ENCODE measurements around the gene HCRT. TPM values are rescaled to one million over a fixed set of nuclear protein-coding genes. Genes with fewer than 3 reads are reported as not detected.
A peak's percentile ranks its signal among the peaks of the same experiment; 100 is the strongest.

The HCRT gene
- total RNA-seq, 2 donors from 2014 or later, result not detected

GRCh38 chr17:42136654-42137051, 48.6 kb downstream of the HCRT start:
- Mint-ChIP-seq H3K27me3 (no peaks in the 10 kb centered on the region), H3K4me1 (peaks cover 36% of the 10 kb centered on the region), H3K4me3 (no peak overlapping the region), H3K27ac (peak overlapping the region; percentile 88), H3K36me3 (ENCODE audit: low read depth) (peaks cover 3% of the 10 kb centered on the region)
- no peak for DNase-seq
- no peaks in the 10 kb centered on the region for H3K9me3 ChIP-seq (ENCODE audit: control insufficient read depth, low read length, poor library complexity, severe bottlenecking)
- ATAC-seq, result no peak

GRCh38 chr17:42135664-42136653, 49.3 kb downstream of the HCRT start:
- DNase-seq (no peak), ATAC-seq (no peak)
- H3K36me3 Mint-ChIP-seq (ENCODE audit: low read depth), result peaks cover 6% of the 10 kb centered on the region
- H3K4me1 Mint-ChIP-seq, result peaks cover 39% of the 10 kb centered on the region
- H3K4me3 Mint-ChIP-seq, result no peak overlapping the region
- H3K9me3 ChIP-seq (ENCODE audit: control insufficient read depth, low read length, poor library complexity, severe bottlenecking), result no peaks in the 10 kb centered on the region
- H3K27ac Mint-ChIP-seq, result peak overlapping the region; percentile 88
- H3K27me3 Mint-ChIP-seq, result no peaks in the 10 kb centered on the region

- ATAC-seq, result no peak
- DNase-seq, result no peak
- no peak overlapping the region for H3K4me3 Mint-ChIP-seq
- H3K36me3 Mint-ChIP-seq (ENCODE audit: low read depth), result peaks cover 6% of the 10 kb centered on the region
- no peaks in the 10 kb centered on the region for H3K27me3 Mint-ChIP-seq
- H3K9me3 ChIP-seq (ENCODE audit: control insufficient read depth, low read length, poor library complexity, severe bottlenecking), result no peaks in the 10 kb centered on the region
- H3K4me1 Mint-ChIP-seq, result peaks cover 40% of the 10 kb centered on the region
- peak overlapping the region; percentile 88 for H3K27ac Mint-ChIP-seq
Measured at GRCh38 chr17:42135151-42135550, 50.1 kb downstream of the HCRT start.

Other genes with a start within 250 kb of the HCRT start
- 10 to 100 TPM; 21.0 to 23.4 TPM for gene CNP, start 218.7 kb downstream of the HCRT start, total RNA-seq
- gene DNAJC7, start 168.0 kb downstream of the HCRT start, total RNA-seq, result 100 to 1,000 TPM; 113 to 124 TPM
- 10 to 100 TPM; 14.3 to 15.6 TPM for gene NKIRAS2, start 165.4 kb downstream of the HCRT start, total RNA-seq
- gene C17orf113, start 134.9 kb downstream of the HCRT start, total RNA-seq, result under 1 TPM; 0.65 to 0.85 TPM
- gene ZNF385C, start 87.0 kb downstream of the HCRT start, total RNA-seq, result under 1 TPM; 0.16 to 0.20 TPM
- gene DHX58, start 72.7 kb downstream of the HCRT start, total RNA-seq, result 10 to 100 TPM; 16.9 to 24.0 TPM
- gene KAT2A, start 64.1 kb downstream of the HCRT start, total RNA-seq, result 10 to 100 TPM; 33.3 to 35.5 TPM
- gene HSPB9, start 62.6 kb downstream of the HCRT start, total RNA-seq, result not detected
- gene RAB5C, start 30.5 kb downstream of the HCRT start, total RNA-seq, result 10 to 100 TPM; 74.3 to 97.9 TPM
- under 1 TPM; 0.45 to 0.94 TPM for gene KCNH4, start 4.3 kb downstream of the HCRT start, total RNA-seq
- gene GHDC, start 9.0 kb upstream of the HCRT start, total RNA-seq, result 10 to 100 TPM; 12.4 to 13.5 TPM
- gene STAT5B, start 90.9 kb upstream of the HCRT start, total RNA-seq, result 100 to 1,000 TPM; 202 to 225 TPM
- gene STAT5A, start 103.0 kb upstream of the HCRT start, total RNA-seq, result 100 to 1,000 TPM; 153 to 177 TPM
- gene STAT3, start 203.0 kb upstream of the HCRT start, total RNA-seq, result 100 to 1,000 TPM; 203 to 221 TPM
- gene CAVIN1, start 237.8 kb upstream of the HCRT start, total RNA-seq, result under 1 TPM; 0.47 to 0.90 TPM